ENCODE results near the gene CHST12. TPM values are rescaled to one million over a fixed set of nuclear protein-coding genes. Genes with fewer than 3 reads are reported as not detected.

Gene CHST12
- total and polyA plus RNA-seq, 8 donors: 11.7 to 27.1 (median 15.0) TPM

DNA sequence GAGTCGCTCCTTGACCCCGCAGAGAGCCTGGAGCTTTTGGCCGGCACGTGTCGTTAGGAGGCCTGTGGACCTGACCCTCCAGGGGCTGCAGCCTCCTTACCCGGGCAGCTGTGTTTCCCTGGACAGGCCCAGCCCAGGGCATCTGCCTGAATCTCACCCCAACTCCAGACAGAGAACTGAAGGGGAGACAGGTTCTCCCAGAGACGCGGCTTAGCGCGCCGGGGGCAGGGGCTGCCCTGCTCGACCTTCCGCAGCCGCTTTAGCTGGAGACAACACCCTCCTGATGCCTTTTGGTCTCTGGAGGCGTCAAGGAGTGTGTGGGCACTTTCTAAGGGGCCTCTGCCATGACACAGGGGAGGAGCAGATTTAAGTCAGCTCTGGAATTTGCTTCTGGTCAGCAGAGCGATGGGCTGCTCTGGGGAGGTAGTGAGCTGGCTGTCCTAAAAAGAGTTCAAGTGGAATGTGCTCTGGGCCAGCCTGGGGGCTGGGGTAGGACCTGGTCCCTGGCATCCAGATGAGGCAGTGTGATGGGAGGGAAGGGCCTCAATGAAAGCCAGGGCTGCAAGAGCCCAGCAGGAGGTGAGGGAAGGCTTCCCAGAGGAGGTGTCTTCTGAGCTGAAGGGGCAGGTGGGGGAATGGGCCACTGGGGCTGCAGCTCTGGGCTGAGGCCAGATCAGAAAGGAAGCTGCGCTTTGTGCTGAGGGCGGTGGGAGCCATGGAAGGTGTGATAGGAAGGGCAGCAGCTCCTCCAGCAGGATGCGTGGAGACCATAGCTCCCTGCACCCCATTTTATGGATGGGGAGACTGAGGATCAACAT, 67.0 kb downstream of the CHST12 start:
- H3K4me1 ChIP-seq: peaks cover 4 to 28% of the 10 kb centered on the region in 2 donors

DNA sequence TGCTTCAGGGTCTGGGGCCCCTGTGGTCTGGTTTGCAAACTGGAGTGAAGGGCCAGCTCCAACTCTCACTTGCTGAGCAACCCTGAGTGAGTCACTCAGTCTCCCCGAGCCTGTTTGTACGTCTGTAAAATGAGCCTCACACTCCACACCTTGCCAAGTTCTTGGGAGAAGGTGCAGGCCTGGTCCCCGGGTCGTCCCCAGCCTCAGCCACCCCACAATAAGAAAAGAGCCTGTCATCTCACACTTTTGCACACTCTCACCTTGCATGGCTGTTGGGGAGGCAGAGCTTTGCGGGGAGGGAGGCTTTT, 67.6 kb downstream of the CHST12 start:
- intact Hi-C loops (cut with DNase I): loop anchor here in 1 of 2 donors (10.0 kb wide), 1 partner anchor 94 kb away; no protein-coding TSS in a partner anchor
- TF ChIP-seq, protein P1, sequence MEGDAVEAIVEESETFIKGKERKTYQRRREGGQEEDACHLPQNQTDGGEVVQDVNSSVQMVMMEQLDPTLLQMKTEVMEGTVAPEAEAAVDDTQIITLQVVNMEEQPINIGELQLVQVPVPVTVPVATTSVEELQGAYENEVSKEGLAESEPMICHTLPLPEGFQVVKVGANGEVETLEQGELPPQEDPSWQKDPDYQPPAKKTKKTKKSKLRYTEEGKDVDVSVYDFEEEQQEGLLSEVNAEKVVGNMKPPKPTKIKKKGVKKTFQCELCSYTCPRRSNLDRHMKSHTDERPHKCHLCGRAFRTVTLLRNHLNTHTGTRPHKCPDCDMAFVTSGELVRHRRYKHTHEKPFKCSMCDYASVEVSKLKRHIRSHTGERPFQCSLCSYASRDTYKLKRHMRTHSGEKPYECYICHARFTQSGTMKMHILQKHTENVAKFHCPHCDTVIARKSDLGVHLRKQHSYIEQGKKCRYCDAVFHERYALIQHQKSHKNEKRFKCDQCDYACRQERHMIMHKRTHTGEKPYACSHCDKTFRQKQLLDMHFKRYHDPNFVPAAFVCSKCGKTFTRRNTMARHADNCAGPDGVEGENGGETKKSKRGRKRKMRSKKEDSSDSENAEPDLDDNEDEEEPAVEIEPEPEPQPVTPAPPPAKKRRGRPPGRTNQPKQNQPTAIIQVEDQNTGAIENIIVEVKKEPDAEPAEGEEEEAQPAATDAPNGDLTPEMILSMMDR (IDR thresholded peaks at IDR 0.05): no peak
- H3K36me3 ChIP-seq: no peaks in the 10 kb centered on the region
- DNase-seq (no peak), ATAC-seq (no peak)
- H3K4me1 ChIP-seq: peaks cover 4 to 28% of the 10 kb centered on the region in 2 donors
- H3K27ac ChIP-seq: no peak overlapping the region
- H3K27me3 ChIP-seq: peaks cover 0 to 8% of the 10 kb centered on the region in 2 donors
- no peak overlapping the region for H3K4me3 ChIP-seq
- H3K9me3 ChIP-seq: no peaks in the 10 kb centered on the region

More for the DNA sequence above, 67.0 kb downstream of the CHST12 start:
- H3K27ac ChIP-seq: no peak overlapping the region
- intact Hi-C loops (cut with DNase I): loop anchor here in 1 of 2 donors (10.0 kb wide), 1 partner anchor 94 kb away; no protein-coding TSS in a partner anchor
- TF ChIP-seq, protein P1 (IDR thresholded peaks at IDR 0.05): no peak
- H3K4me3 ChIP-seq: no peak overlapping the region
- no peaks in the 10 kb centered on the region for H3K36me3 ChIP-seq
- H3K27me3 ChIP-seq: peaks cover 0 to 8% of the 10 kb centered on the region in 2 donors
- DNase-seq (peak in 1 of 4 donors; percentile 73), ATAC-seq (no peak)
- H3K9me3 ChIP-seq: no peaks in the 10 kb centered on the region

DNA sequence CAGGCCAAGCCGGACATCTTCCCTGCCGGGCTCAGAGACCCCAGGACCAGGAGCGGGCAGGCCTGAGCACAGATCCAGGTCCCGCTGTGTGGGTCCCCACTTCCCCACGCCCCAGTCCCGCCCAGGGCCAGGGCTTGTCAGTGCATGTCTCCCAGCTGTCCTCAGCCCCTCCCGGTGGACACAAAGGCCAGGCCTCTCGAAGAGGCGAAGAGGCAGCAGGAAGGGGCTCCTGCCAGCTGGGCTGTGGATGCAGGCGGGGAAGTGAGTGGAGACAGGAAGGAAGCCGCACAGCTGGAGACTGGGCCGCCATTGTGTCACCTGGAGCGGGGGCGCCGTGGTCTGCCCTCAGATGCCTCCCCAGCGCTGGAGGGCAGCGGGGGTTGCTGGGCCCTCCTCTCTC, 68.0 kb downstream of the CHST12 start:
- Histone ChIP-seq H3K36me3 (no peaks in the 10 kb centered on the region), H3K27ac (no peak overlapping the region), H3K4me1 (peaks cover 4 to 28% of the 10 kb centered on the region in 2 donors), H3K9me3 (no peaks in the 10 kb centered on the region), H3K27me3 (peaks cover 0 to 8% of the 10 kb centered on the region in 2 donors), H3K4me3 (no peak overlapping the region)
- peak in 3 of 4 donors; percentile 41 to 79 (median 76) for DNase-seq
- intact Hi-C loops (cut with DNase I): loop anchor here in 1 of 2 donors (10.0 kb wide), 1 partner anchor 93 kb away; no protein-coding TSS in a partner anchor
- no peak for ATAC-seq
- TF ChIP-seq, protein P1 (IDR thresholded peaks at IDR 0.05): no peak

DNA sequence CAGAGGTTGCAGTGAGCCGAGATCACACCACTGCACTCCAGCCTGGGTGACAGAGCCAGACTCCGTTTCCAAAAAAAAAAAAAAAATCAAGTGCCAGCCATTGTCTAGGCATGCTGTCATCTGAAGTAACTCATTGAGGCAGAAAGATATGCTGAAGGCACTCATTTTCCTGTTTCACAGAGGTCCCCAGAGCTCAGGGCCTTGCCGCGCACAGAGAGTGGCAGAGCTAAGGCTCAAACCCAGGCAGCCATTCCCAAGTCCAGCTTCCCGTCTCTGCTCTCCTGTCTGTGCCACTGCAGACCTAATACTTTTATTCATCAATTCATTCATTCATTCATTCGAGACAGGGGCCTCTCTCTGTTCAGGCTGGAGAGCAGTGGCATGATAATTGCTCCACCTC, 69.3 kb downstream of the CHST12 start:
- H3K4me1 ChIP-seq: peaks cover 4 to 37% of the 10 kb centered on the region in 2 donors
- ATAC-seq: no peak
- TF ChIP-seq, protein P1 (IDR thresholded peaks at IDR 0.05): no peak
- H3K9me3 ChIP-seq: no peaks in the 10 kb centered on the region
- peaks cover 0 to 17% of the 10 kb centered on the region in 2 donors for H3K27me3 ChIP-seq
- H3K36me3 ChIP-seq: no peaks in the 10 kb centered on the region
- DNase-seq: peak in 1 of 4 donors; percentile 16
- intact Hi-C loops (cut with DNase I): loop anchor here in 1 of 2 donors (10.0 kb wide), 1 partner anchor 92 kb away; no protein-coding TSS in a partner anchor
- H3K4me3 ChIP-seq: no peak overlapping the region
- no peak overlapping the region for H3K27ac ChIP-seq

DNA sequence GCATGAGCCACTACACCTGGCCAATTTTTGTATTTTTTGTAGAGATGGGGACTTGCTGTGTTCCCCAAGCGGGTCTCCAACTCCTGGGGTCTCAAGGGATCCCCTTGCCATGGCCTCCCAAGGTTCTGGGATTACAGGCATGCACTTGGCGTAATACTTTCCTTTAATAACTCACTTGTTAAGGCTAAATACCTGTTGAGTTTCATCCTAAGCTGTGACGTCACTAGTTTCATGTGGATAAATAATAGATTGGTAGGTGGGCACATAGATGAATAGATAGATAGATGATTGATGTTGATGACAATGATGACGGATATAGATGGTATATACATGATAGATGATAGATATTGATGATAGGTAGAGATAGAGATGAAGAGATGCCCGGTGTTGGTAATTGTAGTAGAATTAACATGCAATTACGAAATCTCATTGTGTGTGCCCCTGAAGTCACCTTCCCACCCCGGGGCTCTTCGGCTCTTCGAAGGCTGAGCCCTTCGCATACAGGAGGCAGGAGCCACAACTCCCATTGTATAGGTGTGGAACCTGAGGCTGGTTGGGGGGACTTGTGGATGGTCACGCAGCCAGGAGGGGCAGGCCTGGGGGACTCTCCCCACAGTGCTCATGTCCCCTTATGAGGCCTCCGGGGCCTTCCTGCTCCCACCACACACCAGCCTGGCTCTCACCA, 70.2 kb downstream of the CHST12 start:
- Histone ChIP-seq H3K4me3 (no peak overlapping the region), H3K4me1 (peaks cover 13 to 45% of the 10 kb centered on the region in 2 donors), H3K36me3 (no peaks in the 10 kb centered on the region), H3K9me3 (no peaks in the 10 kb centered on the region), H3K27me3 (peaks cover 0 to 21% of the 10 kb centered on the region in 2 donors), H3K27ac (no peak overlapping the region)
- no peak for ATAC-seq
- TF ChIP-seq, protein P1 (IDR thresholded peaks at IDR 0.05): no peak
- intact Hi-C loops (cut with DNase I): loop anchor here in 1 of 2 donors (10.0 kb wide), 1 partner anchor 91 kb away; no protein-coding TSS in a partner anchor
- peak in 1 of 4 donors; percentile 43 for DNase-seq
